ENCODE results near the gene UBE2C.
"Not testable (repeated sequence)": the region's sequence is repeated elsewhere in the genome, so short reads cannot be mapped to it uniquely, and the experiment has no call there.

DNA sequence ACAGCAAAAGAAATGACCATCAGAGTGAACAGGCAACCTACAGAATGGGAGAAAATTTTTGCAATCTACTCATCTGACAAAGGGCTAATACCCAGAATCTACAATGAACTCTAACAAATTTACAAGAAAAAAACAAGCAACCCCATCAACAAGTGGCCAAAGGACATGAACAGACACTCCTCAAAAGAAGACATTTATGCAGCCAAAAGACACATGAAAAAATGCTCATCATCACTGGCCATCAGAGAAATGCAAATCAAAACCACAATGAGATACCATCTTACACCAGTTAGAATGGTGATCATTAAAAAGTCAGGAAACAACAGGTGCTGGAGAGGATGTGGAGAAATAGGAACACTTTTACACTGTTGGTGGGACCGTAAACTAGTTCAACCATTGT lies 14.9 kb upstream of the UBE2C start:
- TF ChIP-seq, protein P1, sequence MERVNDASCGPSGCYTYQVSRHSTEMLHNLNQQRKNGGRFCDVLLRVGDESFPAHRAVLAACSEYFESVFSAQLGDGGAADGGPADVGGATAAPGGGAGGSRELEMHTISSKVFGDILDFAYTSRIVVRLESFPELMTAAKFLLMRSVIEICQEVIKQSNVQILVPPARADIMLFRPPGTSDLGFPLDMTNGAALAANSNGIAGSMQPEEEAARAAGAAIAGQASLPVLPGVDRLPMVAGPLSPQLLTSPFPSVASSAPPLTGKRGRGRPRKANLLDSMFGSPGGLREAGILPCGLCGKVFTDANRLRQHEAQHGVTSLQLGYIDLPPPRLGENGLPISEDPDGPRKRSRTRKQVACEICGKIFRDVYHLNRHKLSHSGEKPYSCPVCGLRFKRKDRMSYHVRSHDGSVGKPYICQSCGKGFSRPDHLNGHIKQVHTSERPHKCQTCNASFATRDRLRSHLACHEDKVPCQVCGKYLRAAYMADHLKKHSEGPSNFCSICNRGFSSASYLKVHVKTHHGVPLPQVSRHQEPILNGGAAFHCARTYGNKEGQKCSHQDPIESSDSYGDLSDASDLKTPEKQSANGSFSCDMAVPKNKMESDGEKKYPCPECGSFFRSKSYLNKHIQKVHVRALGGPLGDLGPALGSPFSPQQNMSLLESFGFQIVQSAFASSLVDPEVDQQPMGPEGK (CRISPR knock-in tag; IDR thresholded peaks at IDR 0.05; ENCODE audit: borderline replicate concordance), result not testable (repeated sequence)
- not testable (repeated sequence) for TF ChIP-seq PPARA (CRISPR knock-in tag; IDR thresholded peaks at IDR 0.05; ENCODE audit: borderline replicate concordance); ISL1 (CRISPR knock-in tag; IDR thresholded peaks at IDR 0.05); ZFP30 (CRISPR knock-in tag; IDR thresholded peaks at IDR 0.05); RARB (CRISPR knock-in tag; IDR thresholded peaks at IDR 0.05); CREB5 (CRISPR knock-in tag; IDR thresholded peaks at IDR 0.05; ENCODE audit: low read depth); ESRRG (CRISPR knock-in tag; IDR thresholded peaks at IDR 0.05); TCF4 (CRISPR knock-in tag; IDR thresholded peaks at IDR 0.05; ENCODE audit: borderline replicate concordance); ARNTL (CRISPR knock-in tag; IDR thresholded peaks at IDR 0.05; ENCODE audit: borderline replicate concordance, low read depth); POU6F1 (CRISPR knock-in tag; IDR thresholded peaks at IDR 0.05; ENCODE audit: borderline replicate concordance, low read depth); ZFP3 (CRISPR knock-in tag; IDR thresholded peaks at IDR 0.05); GLIS3 (CRISPR knock-in tag; IDR thresholded peaks at IDR 0.05)

Data from SK-N-SH treated with all-trans-retinoic acid at 6 μM for 48 hours (cell line).